Regular cardiac myocyte (primary cell): ENCODE data around the gene LEF1. TPM values are rescaled to one million over a fixed set of nuclear protein-coding genes. Genes with fewer than 3 reads are reported as not detected.

Experiments
- total RNA-seq: library from RNA; depleted of rRNA; stranded (reverse); fragments of >200 nt; gene quantifications from 2 replicates; pipeline ENCODE4 v1.2.3, GENCODE V29; 2014

Gene LEF1
- total RNA-seq: 0.28 and 0.77 TPM in 2 replicates

DNA sequence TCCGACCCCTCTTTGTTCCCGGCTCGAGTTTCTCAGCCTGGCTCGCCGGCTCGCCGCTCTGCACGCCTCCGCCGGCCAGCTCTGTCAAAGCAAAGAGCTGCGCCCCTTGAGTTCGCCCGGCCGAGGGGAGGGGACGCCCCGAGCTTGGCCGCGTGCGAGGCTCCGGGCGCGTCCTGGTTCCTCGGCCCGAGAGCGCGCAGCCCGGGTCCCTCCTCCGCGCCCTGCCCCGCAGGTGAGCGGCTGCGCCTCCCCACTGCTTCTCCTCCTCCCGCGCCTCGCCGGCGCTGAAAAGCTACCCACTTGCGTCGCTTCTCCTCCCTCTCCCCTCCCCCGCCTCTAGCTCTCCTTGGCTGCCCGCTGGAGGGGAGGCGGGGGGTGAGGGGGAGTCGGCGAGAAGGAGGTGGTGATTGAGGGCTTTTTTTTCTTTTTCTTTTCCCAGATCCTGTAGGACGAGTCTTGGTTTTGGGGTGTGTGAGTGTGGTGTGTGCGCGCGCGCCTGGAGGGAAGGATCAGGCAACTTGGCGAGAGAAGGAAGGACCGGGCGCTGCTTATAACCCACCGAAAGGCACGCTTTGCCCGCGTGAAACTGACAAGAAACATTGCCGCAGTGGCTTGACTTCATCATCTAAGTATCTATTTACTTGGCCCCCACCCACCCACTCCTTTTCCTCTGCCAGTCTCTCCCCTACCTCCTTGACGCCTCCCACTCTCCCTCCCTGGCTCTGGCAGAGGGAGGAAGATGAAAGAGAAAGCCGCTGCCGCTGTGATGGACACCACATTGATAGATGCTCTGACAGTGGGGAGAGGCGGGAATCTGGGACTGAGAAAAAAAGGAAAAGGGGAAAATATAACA is at the start of gene LEF1:
Gene LEF1 (minus strand): TSS at position 262 of the 853 bp plus-strand sequence. CDS start 1,165 bp downstream, outside the sequence.

Other genes starting within 250 kb of the LEF1 start
- gene CYP2U1, start 237.4 kb downstream of the LEF1 start, total RNA-seq: 5.8 and 29.3 TPM in 2 replicates
- 7.3 and 15.3 TPM in 2 replicates for gene HADH, start 179.0 kb downstream of the LEF1 start, total RNA-seq